KBM-7 (cell line): ENCODE measurements around the gene SCRG1.
A peak's percentile ranks its signal among the peaks of the same experiment; 100 is the strongest.

ENCODE experiments used
- DNase-seq: peaks from one replicate; pipeline ENCODE4 v3.0.0-alpha.2; 2015
- in situ Hi-C: fragments of 300-500 bp; cut with MboI; formaldehyde crosslinking; loops from 2 replicates; pipeline ENCODE4 v1.14.3; 2020; ENCODE audit warnings: low sequenced_read_pairs, low pct_unique_long_range_greater_than_20kb, mixed read lengths

Gene SCRG1

DNA sequence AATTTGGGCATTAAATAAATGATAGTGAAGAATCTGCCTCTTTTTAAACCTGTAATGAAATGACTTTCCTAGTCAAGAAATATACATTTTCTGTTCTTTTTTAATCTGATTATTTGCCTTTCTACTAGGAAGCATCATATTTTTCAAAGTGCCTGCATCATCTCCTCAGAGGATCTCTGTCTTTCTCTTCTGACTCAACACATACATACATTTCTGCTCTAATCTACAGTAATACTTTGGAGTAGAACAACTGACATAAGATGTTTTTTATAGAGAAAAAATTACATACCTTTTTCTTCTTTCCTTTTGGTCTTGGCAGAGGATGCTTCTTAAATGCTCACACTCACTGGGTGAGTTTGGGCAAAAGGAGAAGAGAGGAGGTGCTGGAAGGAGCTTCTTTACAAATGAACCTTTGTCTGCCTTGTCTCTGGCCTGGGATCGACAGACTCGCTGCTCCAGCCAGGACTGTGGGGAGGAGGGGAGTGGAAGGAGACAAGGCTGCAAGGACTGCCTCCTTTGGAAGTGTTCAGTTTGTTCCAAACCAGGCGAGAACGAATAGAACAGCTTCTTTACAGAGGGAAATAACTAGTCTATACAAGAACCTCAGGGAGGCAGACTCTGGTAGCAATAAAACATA lies at the start of gene SCRG1:
Gene SCRG1, minus strand, starts transcription at position 338 of the 637 bp plus-strand sequence. CDS start 7,702 bp downstream, outside the sequence.
- no peak for DNase-seq
- in situ Hi-C loops = no loop called here

DNA sequence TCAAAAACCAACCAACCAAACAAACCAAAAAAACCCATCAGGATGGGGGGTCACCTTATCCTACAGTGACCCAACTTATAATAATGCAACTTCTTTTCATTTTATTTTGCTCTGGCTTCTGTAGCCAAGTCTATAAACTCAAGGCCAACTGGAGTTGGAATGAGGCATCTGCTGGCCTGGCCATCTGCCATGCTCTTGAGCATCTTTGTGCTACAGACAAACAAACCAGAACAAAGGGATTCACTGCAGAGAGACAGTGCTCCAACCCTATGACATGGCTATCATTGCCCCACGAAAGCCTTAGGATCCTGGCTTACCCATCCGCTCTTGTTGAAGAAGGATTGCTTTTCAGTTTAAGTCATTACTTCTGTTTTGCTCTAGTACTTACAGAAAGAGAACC lies 49.2 kb upstream of the SCRG1 start:
- no peak for DNase-seq
- in situ Hi-C loops = no loop called here

DNA sequence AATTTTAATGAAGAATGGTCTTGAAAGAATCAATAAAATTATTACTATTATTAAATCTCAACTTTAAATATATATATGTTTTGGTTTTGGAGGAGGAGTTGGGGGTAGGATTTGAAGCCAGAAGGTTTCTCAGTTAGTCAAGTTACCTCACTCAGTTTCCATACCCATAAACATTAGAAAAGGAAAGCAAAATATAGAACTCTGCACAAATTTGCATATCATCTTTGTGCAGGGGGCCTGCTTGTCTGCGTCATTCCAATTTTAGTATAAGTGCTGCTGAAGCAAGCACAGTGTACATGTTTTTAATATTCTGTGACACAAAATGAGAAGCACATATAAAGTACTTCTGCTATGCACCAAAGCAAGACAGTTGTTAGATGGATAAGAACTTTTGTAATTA lies 47.5 kb upstream of the SCRG1 start:
- DNase-seq = no peak
- in situ Hi-C loops = no loop called here

DNA sequence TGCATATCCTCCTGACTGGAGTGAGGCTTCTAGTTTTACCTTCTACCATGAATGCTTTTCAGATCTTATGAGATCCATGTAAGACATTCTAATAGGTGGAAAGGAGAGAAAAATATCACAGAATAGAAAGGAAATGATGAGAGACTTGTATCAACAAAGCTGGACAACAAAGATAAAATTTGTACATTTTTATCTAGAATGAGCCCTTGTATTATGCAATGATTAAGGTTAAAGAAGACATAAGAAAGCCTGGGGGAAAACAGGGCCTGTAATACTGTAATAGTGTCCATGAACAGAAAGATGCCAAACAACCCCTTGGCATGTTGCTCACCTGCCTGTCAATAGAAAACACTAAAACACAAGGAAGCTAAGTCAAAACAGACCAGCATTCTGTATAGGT lies 44.2 kb upstream of the SCRG1 start:
- in situ Hi-C loops = no loop called here
- DNase-seq = no peak

GRCh38 chr4:173442223-173442932 lies 43.5 kb upstream of the SCRG1 start:
- DNase-seq = no peak
- in situ Hi-C loops = no loop called here

DNA sequence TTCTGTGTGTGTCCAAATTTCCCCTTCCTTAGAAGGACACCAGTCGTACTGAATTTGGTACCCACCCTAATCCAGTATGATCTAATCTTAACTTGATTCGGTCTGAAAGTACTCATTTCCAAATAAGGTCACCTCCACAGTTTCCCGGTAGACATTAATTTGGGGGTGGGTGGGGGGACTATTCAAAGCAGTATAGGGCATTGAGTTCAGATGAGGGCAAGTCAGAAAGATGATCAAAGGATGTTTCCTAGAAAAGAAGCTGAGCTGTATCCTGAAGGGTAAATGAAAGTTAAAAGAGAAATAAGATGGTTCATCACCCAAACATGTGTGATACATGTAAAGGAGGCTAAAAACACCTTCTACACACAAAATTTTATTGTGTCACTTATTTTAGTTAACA lies 42.0 kb upstream of the SCRG1 start:
- in situ Hi-C loops = no loop called here
- no peak for DNase-seq

- no peak for DNase-seq
- in situ Hi-C loops = no loop called here
Measured at GRCh38 chr4:173436771-173437265, 37.9 kb upstream of the SCRG1 start.

GRCh38 chr4:173436149-173436579 lies 37.2 kb upstream of the SCRG1 start:
- DNase-seq = no peak
- in situ Hi-C loops = no loop called here

- peak; percentile 80 for DNase-seq
- in situ Hi-C loops = no loop called here
Measured at GRCh38 chr4:173434231-173434630, 35.3 kb upstream of the SCRG1 start.

DNA sequence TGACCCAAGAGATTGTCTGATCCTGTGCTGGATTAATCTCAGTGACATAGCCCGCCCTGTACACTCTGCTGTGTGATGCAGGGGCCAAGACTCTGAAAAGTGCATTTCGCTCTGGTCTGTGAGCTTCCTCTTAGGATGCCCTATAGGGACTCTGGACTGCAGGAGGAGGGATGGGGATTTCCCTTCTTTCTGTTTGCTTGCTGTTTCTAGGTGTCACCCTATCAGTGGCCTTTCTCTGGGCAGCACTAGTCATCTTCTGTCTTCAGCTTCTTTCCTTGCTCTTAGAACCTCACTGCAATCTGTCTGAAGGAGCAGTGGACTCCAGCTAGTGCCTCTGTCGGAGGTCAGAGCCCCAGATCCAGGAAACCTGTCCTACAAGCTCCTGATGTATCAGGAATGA lies 34.5 kb upstream of the SCRG1 start:
- in situ Hi-C loops = no loop called here
- DNase-seq = no peak

GRCh38 chr4:173432430-173432829 lies 33.5 kb upstream of the SCRG1 start:
- in situ Hi-C loops = no loop called here
- DNase-seq = no peak

GRCh38 chr4:173426064-173426463 lies 27.1 kb upstream of the SCRG1 start:
- in situ Hi-C loops = no loop called here

DNA sequence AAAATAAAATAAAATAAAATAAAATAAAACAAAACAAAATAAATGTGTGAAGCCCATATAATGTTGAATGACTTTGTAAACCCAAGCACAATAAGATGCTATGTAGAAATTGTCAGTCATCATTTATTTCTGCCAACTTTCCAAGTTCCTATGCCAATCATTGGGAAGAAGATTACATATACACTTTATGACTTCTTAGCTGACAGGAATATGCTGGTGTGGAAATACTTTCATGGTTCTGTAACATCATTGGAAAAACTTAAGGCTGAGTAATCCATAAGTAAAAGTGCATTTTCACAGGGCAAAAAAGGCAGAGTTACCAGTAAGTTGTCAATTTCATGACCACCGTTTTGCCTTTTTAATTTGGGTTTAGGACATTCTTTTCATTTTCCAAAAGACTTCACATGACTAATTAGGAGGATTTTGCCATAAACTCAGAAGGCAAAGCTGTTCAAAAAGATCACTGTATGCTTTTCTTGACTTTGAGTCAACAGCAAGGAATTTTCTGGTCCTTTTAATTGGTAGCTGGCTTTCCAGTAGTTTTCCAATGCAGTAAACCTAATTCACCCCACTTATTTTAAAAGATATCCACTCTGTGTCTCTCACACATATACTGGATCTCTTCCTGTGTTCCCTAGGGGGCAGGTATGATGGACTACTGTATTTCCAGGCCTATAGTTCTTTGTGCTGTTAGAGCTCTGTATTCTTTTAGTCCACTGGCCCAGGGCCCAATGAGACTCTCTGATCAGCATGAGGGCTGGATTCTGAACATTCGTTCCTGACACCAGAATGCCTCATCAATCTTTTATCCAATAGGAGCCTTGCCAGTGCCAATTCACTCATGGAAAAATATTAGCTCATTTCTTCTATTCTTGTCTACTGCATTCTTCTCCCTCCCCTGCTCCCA lies 26.2 kb upstream of the SCRG1 start:
- in situ Hi-C loops = loop anchor here (25.0 kb wide), 1 partner anchor 413 kb away; no protein-coding TSS in a partner anchor
- no peak for DNase-seq

More at GRCh38 chr4:173426064-173426463, 27.1 kb upstream of the SCRG1 start:
- no peak for DNase-seq

DNA sequence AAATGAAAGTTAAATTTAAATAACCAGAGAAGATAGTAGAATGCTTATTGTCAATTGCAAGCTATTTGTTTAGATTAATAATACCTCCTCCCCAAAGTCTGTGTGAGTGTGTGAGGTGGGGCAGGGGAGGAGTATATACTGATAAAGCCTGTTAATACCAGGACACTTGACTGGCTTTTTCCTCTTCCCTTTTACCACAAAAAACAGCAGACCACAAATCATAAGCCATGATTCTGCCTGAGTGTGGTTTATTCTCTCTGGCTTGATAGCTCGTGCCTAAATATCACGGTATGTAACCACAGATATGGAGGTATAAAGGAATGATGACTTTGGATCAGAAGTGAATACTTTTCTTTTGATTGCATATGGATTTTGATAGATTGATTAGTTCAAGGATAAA lies 21.9 kb upstream of the SCRG1 start:
- DNase-seq = no peak
- in situ Hi-C loops = loop anchor here (25.0 kb wide), 1 partner anchor 408 kb away; no protein-coding TSS in a partner anchor

DNA sequence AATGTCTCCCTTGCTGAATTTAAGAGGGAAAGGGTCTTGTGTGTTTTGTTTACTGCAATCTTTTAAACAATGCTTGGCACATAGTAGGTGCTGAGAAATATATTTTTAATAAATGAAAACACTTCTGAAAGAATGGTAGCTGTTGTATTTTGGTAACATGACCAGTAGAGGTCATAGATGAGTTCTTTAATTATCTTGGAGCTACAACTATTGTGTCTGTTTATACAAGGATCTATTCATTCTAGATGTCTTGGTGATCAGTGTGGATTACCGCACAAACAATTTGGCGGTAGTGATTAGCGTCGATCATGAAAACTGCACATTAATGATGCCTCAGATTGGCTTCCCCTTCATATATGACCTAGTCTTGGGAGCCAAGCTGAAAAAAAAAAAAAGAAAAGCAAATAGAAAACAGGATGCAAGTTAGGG lies 21.4 kb upstream of the SCRG1 start:
- DNase-seq = peak; percentile 40
- in situ Hi-C loops = loop anchor here (25.0 kb wide), 1 partner anchor 408 kb away; no protein-coding TSS in a partner anchor

- peak; percentile 73 for DNase-seq
- in situ Hi-C loops = loop anchor here (10.0 to 25.0 kb wide), 2 partner anchors 104 to 406 kb away; no protein-coding TSS in a partner anchor
Measured at GRCh38 chr4:173418639-173419038, 19.7 kb upstream of the SCRG1 start.

DNA sequence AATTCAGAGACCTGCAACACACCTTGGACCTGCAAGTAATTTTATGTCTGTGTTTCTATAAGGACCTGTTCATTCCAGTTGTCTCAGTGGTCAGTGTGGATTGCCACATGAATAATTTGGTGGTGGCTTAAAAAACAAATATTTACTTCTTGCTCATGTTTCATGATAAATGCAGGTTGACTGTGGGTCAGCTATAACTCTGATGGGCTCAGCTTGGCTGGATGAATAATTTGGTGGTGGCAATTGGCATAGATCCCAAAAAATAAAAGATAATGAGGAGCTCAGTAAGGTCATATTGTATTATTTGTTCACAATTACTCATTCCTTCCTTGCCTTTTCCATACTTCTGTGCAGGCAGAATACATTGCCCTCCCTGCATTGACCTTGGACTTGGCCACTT lies 18.9 kb upstream of the SCRG1 start:
- no peak for DNase-seq
- in situ Hi-C loops = loop anchor here (10.0 to 25.0 kb wide), 2 partner anchors 103 to 406 kb away; no protein-coding TSS in a partner anchor

- DNase-seq = peak; percentile 97
- in situ Hi-C loops = loop anchor here (10.0 to 25.0 kb wide), 2 partner anchors 101 to 404 kb away; no protein-coding TSS in a partner anchor
Measured at GRCh38 chr4:173415885-173416653, 17.2 kb upstream of the SCRG1 start.
